Activated T-cell treated with anti-CD3 and anti-CD28 coated beads, Interleukin-2, amount 50 U/mL, for 4 hours (primary cell): ENCODE data around the gene GLIS1. TPM values are rescaled to one million over a fixed set of nuclear protein-coding genes. Genes with fewer than 3 reads are reported as not detected.

Experiments
- ATAC-seq, 2 donors: fragments of 200-7000 bp; cut with Tn5 transposase; one replicate each; pipeline ENCODE4 v1.10.0; 2021
- DNase-seq: peaks from one replicate; pipeline ENCODE4 v3.0.0-alpha.2; 2020
- H3K27me3 Mint-ChIP-seq: one replicate; pipeline ENCODE4 v1.8.0; 2021; ENCODE audit warnings: low read depth, mixed read lengths
- H3K36me3 Mint-ChIP-seq: one replicate; pipeline ENCODE4 v1.8.0; 2022; ENCODE audit warnings: mixed read lengths; ENCODE audit not compliant: insufficient read depth
- H3K4me1 Mint-ChIP-seq: one replicate; pipeline ENCODE4 v1.8.0; 2021; ENCODE audit warnings: low read depth, mixed read lengths
- H3K4me3 Mint-ChIP-seq: one replicate; pipeline ENCODE4 v1.8.0; 2021; ENCODE audit warnings: mild to moderate bottlenecking, moderate library complexity, mixed read lengths
- H3K9me3 Mint-ChIP-seq: one replicate; pipeline ENCODE4 v1.8.0; 2021; ENCODE audit warnings: mixed read lengths
- total RNA-seq, 3 donors: library from RNA; stranded (reverse); gene quantifications; one replicate each; pipeline ENCODE4 v1.2.1, GENCODE V29; 2021

GLIS1 gene
- total RNA-seq, 3 donors from 2014 or later = not detected

- no peaks in the 10 kb centered on the region for H3K27me3 Mint-ChIP-seq
- no peaks in the 10 kb centered on the region for H3K9me3 Mint-ChIP-seq
- no peaks in the 10 kb centered on the region for H3K36me3 Mint-ChIP-seq
- ATAC-seq = no peak
- H3K4me1 Mint-ChIP-seq = peaks cover 5% of the 10 kb centered on the region
- H3K4me3 Mint-ChIP-seq = no peak overlapping the region
- no peak for DNase-seq
Measured at GRCh38 chr1:53501065-53502005, 237.6 kb downstream of the GLIS1 start.

GRCh38 chr1:53500204-53501064 is 238.5 kb downstream of the GLIS1 start:
- H3K9me3 Mint-ChIP-seq = no peaks in the 10 kb centered on the region
- no peaks in the 10 kb centered on the region for H3K27me3 Mint-ChIP-seq
- H3K4me1 Mint-ChIP-seq = peaks cover 5% of the 10 kb centered on the region
- DNase-seq = no peak
- no peak for ATAC-seq
- H3K4me3 Mint-ChIP-seq = no peak overlapping the region
- H3K36me3 Mint-ChIP-seq = no peaks in the 10 kb centered on the region

GRCh38 chr1:53499257-53500203 is 239.4 kb downstream of the GLIS1 start:
- Mint-ChIP-seq H3K27me3 (no peaks in the 10 kb centered on the region), H3K4me1 (peaks cover 5% of the 10 kb centered on the region), H3K9me3 (no peaks in the 10 kb centered on the region), H3K4me3 (no peak overlapping the region), H3K36me3 (no peaks in the 10 kb centered on the region)
- DNase-seq = no peak
- no peak for ATAC-seq

- Mint-ChIP-seq H3K4me1 (peaks cover 5% of the 10 kb centered on the region), H3K36me3 (no peaks in the 10 kb centered on the region), H3K4me3 (no peak overlapping the region), H3K9me3 (no peaks in the 10 kb centered on the region), H3K27me3 (no peaks in the 10 kb centered on the region)
- ATAC-seq (no peak), DNase-seq (no peak)
Measured at GRCh38 chr1:53498555-53499131, 240.3 kb downstream of the GLIS1 start.

- Mint-ChIP-seq H3K27me3 (peaks cover 3% of the 10 kb centered on the region), H3K9me3 (no peaks in the 10 kb centered on the region), H3K4me3 (no peak overlapping the region), H3K36me3 (no peaks in the 10 kb centered on the region), H3K4me1 (peaks cover 5% of the 10 kb centered on the region)
- ATAC-seq (no peak), DNase-seq (no peak)
Measured at GRCh38 chr1:53495633-53496345, 243.2 kb downstream of the GLIS1 start.

- ATAC-seq (no peak), DNase-seq (no peak)
- Mint-ChIP-seq H3K4me3 (no peak overlapping the region), H3K36me3 (no peaks in the 10 kb centered on the region), H3K4me1 (peaks cover 3% of the 10 kb centered on the region), H3K9me3 (no peaks in the 10 kb centered on the region), H3K27me3 (peaks cover 20% of the 10 kb centered on the region)
Measured at GRCh38 chr1:53490351-53490750, 248.6 kb downstream of the GLIS1 start.

- H3K36me3 Mint-ChIP-seq = no peaks in the 10 kb centered on the region
Measured at GRCh38 chr1:53486395-53487026, 252.5 kb downstream of the GLIS1 start.

GRCh38 chr1:53485478-53486394 is 253.2 kb downstream of the GLIS1 start:
- DNase-seq = peak; percentile 48
- ATAC-seq = peak; percentile 76 to 80
- Mint-ChIP-seq H3K4me3 (no peak overlapping the region), H3K27me3 (peaks cover 23% of the 10 kb centered on the region), H3K36me3 (no peaks in the 10 kb centered on the region), H3K9me3 (no peaks in the 10 kb centered on the region), H3K4me1 (peaks cover 5% of the 10 kb centered on the region)

More at GRCh38 chr1:53486395-53487026, 252.5 kb downstream of the GLIS1 start:
- DNase-seq = no peak
- Mint-ChIP-seq H3K4me1 (peaks cover 5% of the 10 kb centered on the region), H3K9me3 (no peaks in the 10 kb centered on the region), H3K4me3 (no peak overlapping the region), H3K27me3 (peaks cover 26% of the 10 kb centered on the region)
- ATAC-seq = no peak

- ATAC-seq (no peak), DNase-seq (no peak)
- peaks cover 5% of the 10 kb centered on the region for H3K4me1 Mint-ChIP-seq
- no peaks in the 10 kb centered on the region for H3K36me3 Mint-ChIP-seq
- no peak overlapping the region for H3K4me3 Mint-ChIP-seq
- H3K9me3 Mint-ChIP-seq = no peaks in the 10 kb centered on the region
- H3K27me3 Mint-ChIP-seq = peaks cover 22% of the 10 kb centered on the region
Measured at GRCh38 chr1:53484705-53485477, 254.1 kb downstream of the GLIS1 start.

- ATAC-seq (no peak), DNase-seq (no peak)
- Mint-ChIP-seq H3K4me1 (peaks cover 5% of the 10 kb centered on the region), H3K4me3 (no peak overlapping the region), H3K9me3 (no peaks in the 10 kb centered on the region), H3K36me3 (no peaks in the 10 kb centered on the region), H3K27me3 (peaks cover 22% of the 10 kb centered on the region)
Measured at GRCh38 chr1:53483656-53484055, 255.3 kb downstream of the GLIS1 start.

GRCh38 chr1:53483170-53483569 is 255.8 kb downstream of the GLIS1 start:
- Mint-ChIP-seq H3K4me1 (peaks cover 5% of the 10 kb centered on the region), H3K36me3 (no peaks in the 10 kb centered on the region), H3K4me3 (no peak overlapping the region), H3K9me3 (no peaks in the 10 kb centered on the region), H3K27me3 (peaks cover 20% of the 10 kb centered on the region)
- no peak for DNase-seq
- ATAC-seq = no peak
